DND-41 (cell line): ENCODE data around the gene TLN1.

Source experiments
- ATAC-seq: fragments of 200-7000 bp; cut with Tn5 transposase; 3 replicates; pipeline ENCODE4 v1.9.1; 2021; ENCODE audit warnings: low read depth; ENCODE audit not compliant: insufficient read depth
- DNase-seq: peaks from one replicate; pipeline ENCODE4 v3.0.0-alpha.2; 2020
- H2AFZ ChIP-seq: 2 replicates; pipeline ENCODE4 v1.6.0; 2012; ENCODE audit warnings: low read depth, low read length
- H3K27ac ChIP-seq: 2 replicates; pipeline ENCODE4 v1.5.1; 2012; ENCODE audit warnings: low read length, inconsistent platforms
- H3K27me3 ChIP-seq: fragments of 200-600 bp; sonication (generic); 2 replicates; pipeline ENCODE4 v1.6.0; 2012; ENCODE audit warnings: low read length, mild to moderate bottlenecking, inconsistent platforms; ENCODE audit not compliant: insufficient read depth, poor library complexity
- H3K36me3 ChIP-seq: 2 replicates; pipeline ENCODE4 v1.5.1; 2012; ENCODE audit warnings: low read length, inconsistent platforms; ENCODE audit not compliant: insufficient read depth
- H3K4me1 ChIP-seq: 2 replicates; pipeline ENCODE4 v1.5.1; 2012; ENCODE audit warnings: mild to moderate bottlenecking, low read length; ENCODE audit not compliant: insufficient read depth
- H3K4me2 ChIP-seq: 2 replicates; pipeline ENCODE4 v1.6.0; 2012; ENCODE audit warnings: mild to moderate bottlenecking, moderate library complexity, low read length, inconsistent platforms; ENCODE audit not compliant: insufficient read depth
- H3K4me3 ChIP-seq, 2 experiments: fragments of 200-600 bp in 1 of 2; shearing (Covaris generic) in 1 of 2; 2 replicates each; pipeline ENCODE4 v1.5.1; 2012 to 2016; ENCODE audit warnings: inconsistent platforms in 2 of 2, low read length in 2 of 2, mild to moderate bottlenecking in 2 of 2, low read depth in 1 of 2, moderate library complexity in 1 of 2
- H3K79me2 ChIP-seq: 2 replicates; pipeline ENCODE4 v1.6.0; 2012; ENCODE audit warnings: low read length, inconsistent platforms; ENCODE audit not compliant: insufficient read depth
- H3K9ac ChIP-seq: 2 replicates; pipeline ENCODE4 v1.6.0; 2012; ENCODE audit warnings: low read depth, mild to moderate bottlenecking, inconsistent platforms, low read length, moderate library complexity
- H3K9me3 ChIP-seq: 2 replicates; pipeline ENCODE4 v1.5.1; 2012; ENCODE audit warnings: low read length, moderate library complexity, mild to moderate bottlenecking, inconsistent platforms; ENCODE audit not compliant: insufficient read depth, severe bottlenecking
- H4K20me1 ChIP-seq: 2 replicates; pipeline ENCODE4 v1.6.0; 2012; ENCODE audit warnings: low read length; ENCODE audit not compliant: insufficient read depth
- EZH2 ChIP-seq: IDR thresholded peaks from 3 replicates; pipeline ENCODE4 v1.6.1; 2012; ENCODE audit warnings: borderline replicate concordance, low read depth, mild to moderate bottlenecking, moderate library complexity, low read length, inconsistent platforms; ENCODE audit not compliant: severe bottlenecking
- TF ChIP-seq, protein P1 (sequence below): IDR thresholded peaks from 2 replicates; pipeline ENCODE4 v1.5.1; 2012; ENCODE audit warnings: borderline replicate concordance, low read length, moderate library complexity, mild to moderate bottlenecking; ENCODE audit not compliant: poor library complexity, severe bottlenecking; ENCODE audit errors: extremely low read depth

Gene TLN1

DNA sequence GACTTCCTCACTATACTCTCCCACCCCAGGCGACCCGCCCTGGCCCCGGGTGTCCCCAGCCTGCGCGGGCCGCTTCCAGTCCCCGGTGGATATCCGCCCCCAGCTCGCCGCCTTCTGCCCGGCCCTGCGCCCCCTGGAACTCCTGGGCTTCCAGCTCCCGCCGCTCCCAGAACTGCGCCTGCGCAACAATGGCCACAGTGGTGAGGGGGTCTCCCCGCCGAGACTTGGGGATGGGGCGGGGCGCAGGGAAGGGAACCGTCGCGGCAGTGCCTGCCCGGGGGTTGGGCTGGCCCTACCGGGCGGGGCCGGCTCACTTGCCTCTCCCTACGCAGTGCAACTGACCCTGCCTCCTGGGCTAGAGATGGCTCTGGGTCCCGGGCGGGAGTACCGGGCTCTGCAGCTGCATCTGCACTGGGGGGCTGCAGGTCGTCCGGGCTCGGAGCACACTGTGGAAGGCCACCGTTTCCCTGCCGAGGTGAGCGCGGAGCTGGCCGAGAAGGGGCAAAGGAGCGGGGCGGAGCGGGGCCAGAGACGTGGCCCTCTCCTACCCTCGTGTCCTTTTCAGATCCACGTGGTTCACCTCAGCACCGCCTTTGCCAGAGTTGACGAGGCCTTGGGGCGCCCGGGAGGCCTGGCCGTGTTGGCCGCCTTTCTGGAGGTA is 56.1 kb downstream of the TLN1 start:
- DNase-seq: no peak
- no peaks in the 10 kb centered on the region for H3K36me3 ChIP-seq
- no peak overlapping the region for H2AFZ ChIP-seq
- no peak for ATAC-seq
- no peaks in the 10 kb centered on the region for H3K79me2 ChIP-seq
- H3K27me3 ChIP-seq: no peaks in the 10 kb centered on the region
- no peak overlapping the region for H3K9ac ChIP-seq
- TF ChIP-seq EZH2: no peak
- TF ChIP-seq, protein P1, sequence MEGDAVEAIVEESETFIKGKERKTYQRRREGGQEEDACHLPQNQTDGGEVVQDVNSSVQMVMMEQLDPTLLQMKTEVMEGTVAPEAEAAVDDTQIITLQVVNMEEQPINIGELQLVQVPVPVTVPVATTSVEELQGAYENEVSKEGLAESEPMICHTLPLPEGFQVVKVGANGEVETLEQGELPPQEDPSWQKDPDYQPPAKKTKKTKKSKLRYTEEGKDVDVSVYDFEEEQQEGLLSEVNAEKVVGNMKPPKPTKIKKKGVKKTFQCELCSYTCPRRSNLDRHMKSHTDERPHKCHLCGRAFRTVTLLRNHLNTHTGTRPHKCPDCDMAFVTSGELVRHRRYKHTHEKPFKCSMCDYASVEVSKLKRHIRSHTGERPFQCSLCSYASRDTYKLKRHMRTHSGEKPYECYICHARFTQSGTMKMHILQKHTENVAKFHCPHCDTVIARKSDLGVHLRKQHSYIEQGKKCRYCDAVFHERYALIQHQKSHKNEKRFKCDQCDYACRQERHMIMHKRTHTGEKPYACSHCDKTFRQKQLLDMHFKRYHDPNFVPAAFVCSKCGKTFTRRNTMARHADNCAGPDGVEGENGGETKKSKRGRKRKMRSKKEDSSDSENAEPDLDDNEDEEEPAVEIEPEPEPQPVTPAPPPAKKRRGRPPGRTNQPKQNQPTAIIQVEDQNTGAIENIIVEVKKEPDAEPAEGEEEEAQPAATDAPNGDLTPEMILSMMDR: no peak
- no peaks in the 10 kb centered on the region for H4K20me1 ChIP-seq
- H3K27ac ChIP-seq: no peak overlapping the region
- H3K4me3 ChIP-seq: no peak overlapping the region
- H3K4me1 ChIP-seq: no peaks in the 10 kb centered on the region
- no peak overlapping the region for H3K4me2 ChIP-seq
- no peaks in the 10 kb centered on the region for H3K9me3 ChIP-seq

DNA sequence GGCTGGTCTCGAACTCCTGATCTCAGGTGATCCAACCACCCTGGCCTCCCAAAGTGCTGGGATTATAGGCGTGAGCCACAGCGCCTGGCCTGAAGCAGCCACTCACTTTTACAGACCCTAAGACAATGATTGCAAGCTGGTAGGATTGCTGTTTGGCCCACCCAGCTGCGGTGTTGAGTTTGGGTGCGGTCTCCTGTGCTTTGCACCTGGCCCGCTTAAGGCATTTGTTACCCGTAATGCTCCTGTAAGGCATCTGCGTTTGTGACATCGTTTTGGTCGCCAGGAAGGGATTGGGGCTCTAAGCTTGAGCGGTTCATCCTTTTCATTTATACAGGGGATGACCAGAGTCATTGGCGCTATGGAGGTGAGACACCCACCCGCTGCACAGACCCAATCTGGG is 56.8 kb downstream of the TLN1 start:
- Histone ChIP-seq H2AFZ (no peak overlapping the region), H3K9me3 (no peaks in the 10 kb centered on the region), H3K4me3 (no peak overlapping the region), H3K27ac (no peak overlapping the region), H3K4me2 (no peak overlapping the region), H3K4me1 (no peaks in the 10 kb centered on the region), H3K36me3 (no peaks in the 10 kb centered on the region), H3K27me3 (no peaks in the 10 kb centered on the region), H3K79me2 (no peaks in the 10 kb centered on the region), H3K9ac (no peak overlapping the region), H4K20me1 (no peaks in the 10 kb centered on the region)
- ATAC-seq (no peak), DNase-seq (no peak)
- no peak for TF ChIP-seq EZH2
- TF ChIP-seq, protein P1: no peak

DNA sequence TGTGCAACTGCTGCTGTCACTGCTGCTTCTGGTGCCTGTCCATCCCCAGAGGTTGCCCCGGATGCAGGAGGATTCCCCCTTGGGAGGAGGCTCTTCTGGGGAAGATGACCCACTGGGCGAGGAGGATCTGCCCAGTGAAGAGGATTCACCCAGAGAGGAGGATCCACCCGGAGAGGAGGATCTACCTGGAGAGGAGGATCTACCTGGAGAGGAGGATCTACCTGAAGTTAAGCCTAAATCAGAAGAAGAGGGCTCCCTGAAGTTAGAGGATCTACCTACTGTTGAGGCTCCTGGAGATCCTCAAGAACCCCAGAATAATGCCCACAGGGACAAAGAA is 58.0 kb downstream of the TLN1 start:
- H3K36me3 ChIP-seq: no peaks in the 10 kb centered on the region
- H3K9me3 ChIP-seq: no peaks in the 10 kb centered on the region
- TF ChIP-seq, protein P1: no peak
- TF ChIP-seq EZH2: no peak
- H4K20me1 ChIP-seq: no peaks in the 10 kb centered on the region
- H3K4me1 ChIP-seq: no peaks in the 10 kb centered on the region
- no peak overlapping the region for H2AFZ ChIP-seq
- no peaks in the 10 kb centered on the region for H3K79me2 ChIP-seq
- ATAC-seq (no peak), DNase-seq (no peak)
- H3K4me3 ChIP-seq: no peak overlapping the region
- no peaks in the 10 kb centered on the region for H3K27me3 ChIP-seq
- no peak overlapping the region for H3K4me2 ChIP-seq
- H3K9ac ChIP-seq: no peak overlapping the region
- no peak overlapping the region for H3K27ac ChIP-seq
